WTC11 (cell line): ENCODE data around the gene PRDM12. TPM values are rescaled to one million over a fixed set of nuclear protein-coding genes. Genes with fewer than 3 reads are reported as not detected.

Experiments
- ATAC-seq: fragments of 200-7000 bp; cut with Tn5 transposase; 2 replicates; pipeline ENCODE4 v1.10.0; 2021; ENCODE audit warnings: mild to moderate bottlenecking, moderate library complexity
- CTCF ChIA-PET: fragments of 300-600 bp; sonication (Branson Sonifier 250); formaldehyde crosslinking; loops from one replicate; lab custom pipeline; 2021; ENCODE audit warnings: antibody characterized with exemption; lab: Charles Lee
- POLR2A ChIA-PET: fragments of 350-600 bp; sonication (Branson Sonifier 250); formaldehyde crosslinking; loops from one replicate; lab custom pipeline; 2021; ENCODE audit warnings: antibody characterized with exemption; lab: Charles Lee
- DNase-seq: peaks from one replicate; pipeline ENCODE4 v3.0.0; 2021; ENCODE audit warnings: low spot score
- H3K27ac Mint-ChIP-seq: 2 replicates; pipeline ENCODE4 v1.8.0; 2021; ENCODE audit warnings: mixed read lengths
- H3K27me3 Mint-ChIP-seq: 2 replicates; pipeline ENCODE4 v1.8.0; 2021; ENCODE audit warnings: low read depth, mild to moderate bottlenecking, moderate library complexity, mixed read lengths
- H3K36me3 Mint-ChIP-seq: 2 replicates; pipeline ENCODE4 v1.8.0; 2021; ENCODE audit warnings: mixed read lengths
- H3K4me1 Mint-ChIP-seq: 2 replicates; pipeline ENCODE4 v1.8.0; 2022; ENCODE audit warnings: mixed read lengths
- H3K4me3 Mint-ChIP-seq: 2 replicates; pipeline ENCODE4 v1.8.0; 2021; ENCODE audit warnings: mild to moderate bottlenecking, moderate library complexity, mixed read lengths
- H3K9me3 Mint-ChIP-seq: 2 replicates; pipeline ENCODE4 v1.8.0; 2021; ENCODE audit warnings: mixed read lengths
- ESRRA ChIP-seq: sonication (generic); formaldehyde crosslinking; IDR thresholded peaks from 2 replicates; pipeline ENCODE4 v1.8.1; 2022; ENCODE audit warnings: mild to moderate bottlenecking, missing genetic modification reagents, borderline replicate concordance
- MYBL2 ChIP-seq: sonication (generic); formaldehyde crosslinking; IDR thresholded peaks from 2 replicates; pipeline ENCODE4 v1.8.1; 2023; ENCODE audit warnings: mild to moderate bottlenecking, moderate library complexity, missing genetic modification reagents
- NFE2L1 ChIP-seq: sonication (generic); formaldehyde crosslinking; IDR thresholded peaks from 2 replicates; pipeline ENCODE4 v1.8.1; 2023; ENCODE audit warnings: missing genetic modification reagents
- NFYB ChIP-seq: sonication (generic); formaldehyde crosslinking; conservative IDR thresholded peaks from 2 replicates; pipeline ENCODE4 v1.8.0; 2022; ENCODE audit warnings: low read depth, missing genetic modification reagents
- RELA ChIP-seq: sonication (generic); formaldehyde crosslinking; IDR thresholded peaks from 2 replicates; pipeline ENCODE4 v1.8.1; 2022; ENCODE audit warnings: missing genetic modification reagents, mild to moderate bottlenecking, borderline replicate concordance
- TCF7 ChIP-seq: sonication (generic); formaldehyde crosslinking; IDR thresholded peaks from 2 replicates; pipeline ENCODE4 v1.8.0; 2022; ENCODE audit warnings: mild to moderate bottlenecking, low read depth, missing genetic modification reagents, moderate library complexity
- ZNF317 ChIP-seq: sonication (generic); formaldehyde crosslinking; IDR thresholded peaks from 2 replicates; pipeline ENCODE4 v1.8.1; 2023; ENCODE audit warnings: low read depth, mild to moderate bottlenecking, moderate library complexity, missing genetic modification reagents, borderline replicate concordance
- total RNA-seq: library from RNA; stranded (reverse); gene quantifications from 3 replicates; pipeline ENCODE4 v1.2.3, GENCODE V29; 2021
- TF ChIP-seq, protein P1 (sequence below): sonication (generic); formaldehyde crosslinking; IDR thresholded peaks from 2 replicates; pipeline ENCODE4 v1.8.1; 2022; ENCODE audit warnings: low read depth, missing genetic modification reagents, borderline replicate concordance
- TF ChIP-seq, protein P2 (sequence below): sonication (generic); formaldehyde crosslinking; IDR thresholded peaks from 2 replicates; pipeline ENCODE4 v1.8.1; 2023; ENCODE audit warnings: mild to moderate bottlenecking, missing genetic modification reagents, moderate library complexity
- TF ChIP-seq, protein P3 (sequence below): sonication (generic); formaldehyde crosslinking; IDR thresholded peaks from 2 replicates; pipeline ENCODE4 v1.8.0; 2023; ENCODE audit warnings: missing genetic modification reagents, mild to moderate bottlenecking, borderline replicate concordance
- TF ChIP-seq, protein P4 (sequence below): sonication (generic); formaldehyde crosslinking; IDR thresholded peaks from 2 replicates; pipeline ENCODE4 v1.8.0; 2022; ENCODE audit warnings: missing genetic modification reagents
- TF ChIP-seq, protein P5 (sequence below): fragments of 250-450 bp; sonication (Bioruptor Pico); IDR thresholded peaks from 2 replicates; pipeline ENCODE4 v1.9.0; 2021; ENCODE audit warnings: moderate library complexity, mild to moderate bottlenecking, inconsistent platforms, borderline replicate concordance
- TF ChIP-seq, protein P6 (sequence below): fragments of 250-450 bp; sonication (Bioruptor Pico); IDR thresholded peaks from 2 replicates; pipeline ENCODE4 v1.8.0; 2021; ENCODE audit warnings: mild to moderate bottlenecking

The PRDM12 gene
- total RNA-seq, 1 experiment from 2014 or later: 0.09 TPM

DNA sequence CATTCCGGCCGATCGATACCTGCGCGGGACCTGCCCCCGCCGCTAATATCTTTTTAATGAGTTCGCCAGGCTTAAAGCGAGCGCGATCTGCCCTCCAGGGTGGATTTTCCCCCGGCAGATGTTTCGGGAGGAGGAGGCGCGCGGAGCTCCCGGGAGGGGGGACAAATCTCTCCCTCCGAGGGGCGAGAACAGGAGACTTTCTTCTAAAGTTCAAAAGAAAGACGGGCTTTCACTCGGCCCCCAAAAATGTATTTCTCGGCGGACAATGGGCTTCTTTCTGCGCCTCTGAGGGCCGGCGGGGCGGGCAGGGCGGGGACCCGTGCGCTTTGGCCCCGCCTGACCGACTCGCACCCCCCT is 4.1 kb upstream of the PRDM12 start:
- no peak for ATAC-seq
- H3K9me3 Mint-ChIP-seq: no peaks in the 10 kb centered on the region
- ChIA-PET CTCF (interaction anchor here (1.0 to 4.5 kb wide), 2 partner anchors 23 to 200 kb away, joined by 3 to 39 read pairs; no protein-coding TSS in a partner anchor), POLR2A (interaction anchor here (0.6 kb wide), 1 partner anchor 9 kb away, joined by 4 read pairs; no protein-coding TSS in a partner anchor)
- peaks cover 17% of the 10 kb centered on the region for H3K4me1 Mint-ChIP-seq
- peak overlapping the region; percentile 63 for H3K4me3 Mint-ChIP-seq
- no peak overlapping the region for H3K27ac Mint-ChIP-seq
- peaks cover 100% of the 10 kb centered on the region for H3K27me3 Mint-ChIP-seq
- TF ChIP-seq, protein P1, sequence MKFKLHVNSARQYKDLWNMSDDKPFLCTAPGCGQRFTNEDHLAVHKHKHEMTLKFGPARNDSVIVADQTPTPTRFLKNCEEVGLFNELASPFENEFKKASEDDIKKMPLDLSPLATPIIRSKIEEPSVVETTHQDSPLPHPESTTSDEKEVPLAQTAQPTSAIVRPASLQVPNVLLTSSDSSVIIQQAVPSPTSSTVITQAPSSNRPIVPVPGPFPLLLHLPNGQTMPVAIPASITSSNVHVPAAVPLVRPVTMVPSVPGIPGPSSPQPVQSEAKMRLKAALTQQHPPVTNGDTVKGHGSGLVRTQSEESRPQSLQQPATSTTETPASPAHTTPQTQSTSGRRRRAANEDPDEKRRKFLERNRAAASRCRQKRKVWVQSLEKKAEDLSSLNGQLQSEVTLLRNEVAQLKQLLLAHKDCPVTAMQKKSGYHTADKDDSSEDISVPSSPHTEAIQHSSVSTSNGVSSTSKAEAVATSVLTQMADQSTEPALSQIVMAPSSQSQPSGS: no peak
- TF ChIP-seq MYBL2 (no peak), TCF7 (no peak), RELA (CRISPR knock-in tag) (no peak), NFE2L1 (CRISPR knock-in tag) (no peak), NFYB (CRISPR knock-in tag) (no peak), ZNF317 (CRISPR knock-in tag) (no peak), ESRRA (CRISPR knock-in tag) (no peak)
- TF ChIP-seq, protein P2, sequence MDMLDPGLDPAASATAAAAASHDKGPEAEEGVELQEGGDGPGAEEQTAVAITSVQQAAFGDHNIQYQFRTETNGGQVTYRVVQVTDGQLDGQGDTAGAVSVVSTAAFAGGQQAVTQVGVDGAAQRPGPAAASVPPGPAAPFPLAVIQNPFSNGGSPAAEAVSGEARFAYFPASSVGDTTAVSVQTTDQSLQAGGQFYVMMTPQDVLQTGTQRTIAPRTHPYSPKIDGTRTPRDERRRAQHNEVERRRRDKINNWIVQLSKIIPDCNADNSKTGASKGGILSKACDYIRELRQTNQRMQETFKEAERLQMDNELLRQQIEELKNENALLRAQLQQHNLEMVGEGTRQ (CRISPR knock-in tag): no peak
- TF ChIP-seq, protein P3, sequence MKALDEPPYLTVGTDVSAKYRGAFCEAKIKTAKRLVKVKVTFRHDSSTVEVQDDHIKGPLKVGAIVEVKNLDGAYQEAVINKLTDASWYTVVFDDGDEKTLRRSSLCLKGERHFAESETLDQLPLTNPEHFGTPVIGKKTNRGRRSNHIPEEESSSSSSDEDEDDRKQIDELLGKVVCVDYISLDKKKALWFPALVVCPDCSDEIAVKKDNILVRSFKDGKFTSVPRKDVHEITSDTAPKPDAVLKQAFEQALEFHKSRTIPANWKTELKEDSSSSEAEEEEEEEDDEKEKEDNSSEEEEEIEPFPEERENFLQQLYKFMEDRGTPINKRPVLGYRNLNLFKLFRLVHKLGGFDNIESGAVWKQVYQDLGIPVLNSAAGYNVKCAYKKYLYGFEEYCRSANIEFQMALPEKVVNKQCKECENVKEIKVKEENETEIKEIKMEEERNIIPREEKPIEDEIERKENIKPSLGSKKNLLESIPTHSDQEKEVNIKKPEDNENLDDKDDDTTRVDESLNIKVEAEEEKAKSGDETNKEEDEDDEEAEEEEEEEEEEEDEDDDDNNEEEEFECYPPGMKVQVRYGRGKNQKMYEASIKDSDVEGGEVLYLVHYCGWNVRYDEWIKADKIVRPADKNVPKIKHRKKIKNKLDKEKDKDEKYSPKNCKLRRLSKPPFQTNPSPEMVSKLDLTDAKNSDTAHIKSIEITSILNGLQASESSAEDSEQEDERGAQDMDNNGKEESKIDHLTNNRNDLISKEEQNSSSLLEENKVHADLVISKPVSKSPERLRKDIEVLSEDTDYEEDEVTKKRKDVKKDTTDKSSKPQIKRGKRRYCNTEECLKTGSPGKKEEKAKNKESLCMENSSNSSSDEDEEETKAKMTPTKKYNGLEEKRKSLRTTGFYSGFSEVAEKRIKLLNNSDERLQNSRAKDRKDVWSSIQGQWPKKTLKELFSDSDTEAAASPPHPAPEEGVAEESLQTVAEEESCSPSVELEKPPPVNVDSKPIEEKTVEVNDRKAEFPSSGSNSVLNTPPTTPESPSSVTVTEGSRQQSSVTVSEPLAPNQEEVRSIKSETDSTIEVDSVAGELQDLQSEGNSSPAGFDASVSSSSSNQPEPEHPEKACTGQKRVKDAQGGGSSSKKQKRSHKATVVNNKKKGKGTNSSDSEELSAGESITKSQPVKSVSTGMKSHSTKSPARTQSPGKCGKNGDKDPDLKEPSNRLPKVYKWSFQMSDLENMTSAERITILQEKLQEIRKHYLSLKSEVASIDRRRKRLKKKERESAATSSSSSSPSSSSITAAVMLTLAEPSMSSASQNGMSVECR: no peak
- TF ChIP-seq, protein P4, sequence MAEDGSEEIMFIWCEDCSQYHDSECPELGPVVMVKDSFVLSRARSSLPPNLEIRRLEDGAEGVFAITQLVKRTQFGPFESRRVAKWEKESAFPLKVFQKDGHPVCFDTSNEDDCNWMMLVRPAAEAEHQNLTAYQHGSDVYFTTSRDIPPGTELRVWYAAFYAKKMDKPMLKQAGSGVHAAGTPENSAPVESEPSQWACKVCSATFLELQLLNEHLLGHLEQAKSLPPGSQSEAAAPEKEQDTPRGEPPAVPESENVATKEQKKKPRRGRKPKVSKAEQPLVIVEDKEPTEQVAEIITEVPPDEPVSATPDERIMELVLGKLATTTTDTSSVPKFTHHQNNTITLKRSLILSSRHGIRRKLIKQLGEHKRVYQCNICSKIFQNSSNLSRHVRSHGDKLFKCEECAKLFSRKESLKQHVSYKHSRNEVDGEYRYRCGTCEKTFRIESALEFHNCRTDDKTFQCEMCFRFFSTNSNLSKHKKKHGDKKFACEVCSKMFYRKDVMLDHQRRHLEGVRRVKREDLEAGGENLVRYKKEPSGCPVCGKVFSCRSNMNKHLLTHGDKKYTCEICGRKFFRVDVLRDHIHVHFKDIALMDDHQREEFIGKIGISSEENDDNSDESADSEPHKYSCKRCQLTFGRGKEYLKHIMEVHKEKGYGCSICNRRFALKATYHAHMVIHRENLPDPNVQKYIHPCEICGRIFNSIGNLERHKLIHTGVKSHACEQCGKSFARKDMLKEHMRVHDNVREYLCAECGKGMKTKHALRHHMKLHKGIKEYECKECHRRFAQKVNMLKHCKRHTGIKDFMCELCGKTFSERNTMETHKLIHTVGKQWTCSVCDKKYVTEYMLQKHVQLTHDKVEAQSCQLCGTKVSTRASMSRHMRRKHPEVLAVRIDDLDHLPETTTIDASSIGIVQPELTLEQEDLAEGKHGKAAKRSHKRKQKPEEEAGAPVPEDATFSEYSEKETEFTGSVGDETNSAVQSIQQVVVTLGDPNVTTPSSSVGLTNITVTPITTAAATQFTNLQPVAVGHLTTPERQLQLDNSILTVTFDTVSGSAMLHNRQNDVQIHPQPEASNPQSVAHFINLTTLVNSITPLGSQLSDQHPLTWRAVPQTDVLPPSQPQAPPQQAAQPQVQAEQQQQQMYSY (CRISPR knock-in tag): no peak
- TF ChIP-seq, protein P5, sequence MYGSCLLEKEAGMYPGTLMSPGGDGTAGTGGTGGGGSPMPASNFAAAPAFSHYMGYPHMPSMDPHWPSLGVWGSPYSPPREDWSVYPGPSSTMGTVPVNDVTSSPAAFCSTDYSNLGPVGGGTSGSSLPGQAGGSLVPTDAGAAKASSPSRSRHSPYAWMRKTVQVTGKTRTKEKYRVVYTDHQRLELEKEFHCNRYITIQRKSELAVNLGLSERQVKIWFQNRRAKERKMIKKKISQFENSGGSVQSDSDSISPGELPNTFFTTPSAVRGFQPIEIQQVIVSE: no peak
- TF ChIP-seq, protein P6, sequence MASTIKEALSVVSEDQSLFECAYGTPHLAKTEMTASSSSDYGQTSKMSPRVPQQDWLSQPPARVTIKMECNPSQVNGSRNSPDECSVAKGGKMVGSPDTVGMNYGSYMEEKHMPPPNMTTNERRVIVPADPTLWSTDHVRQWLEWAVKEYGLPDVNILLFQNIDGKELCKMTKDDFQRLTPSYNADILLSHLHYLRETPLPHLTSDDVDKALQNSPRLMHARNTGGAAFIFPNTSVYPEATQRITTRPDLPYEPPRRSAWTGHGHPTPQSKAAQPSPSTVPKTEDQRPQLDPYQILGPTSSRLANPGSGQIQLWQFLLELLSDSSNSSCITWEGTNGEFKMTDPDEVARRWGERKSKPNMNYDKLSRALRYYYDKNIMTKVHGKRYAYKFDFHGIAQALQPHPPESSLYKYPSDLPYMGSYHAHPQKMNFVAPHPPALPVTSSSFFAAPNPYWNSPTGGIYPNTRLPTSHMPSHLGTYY (CRISPR knock-in tag): no peak
- 0 out of 2 replicates have a peak, but pooled peaks cover 3% of the 10 kb centered on the region for H3K36me3 Mint-ChIP-seq
- DNase-seq: no peak
